ENCODE measurements around the gene SASS6. TPM values are rescaled to one million over a fixed set of nuclear protein-coding genes. Genes with fewer than 3 reads are reported as not detected.
A peak's percentile ranks its signal among the peaks of the same experiment; 100 is the strongest.

The SASS6 gene
- total and polyA plus RNA-seq, 9 of the 15 experiments (the other 6 are each of a cell fraction or from before 2014, with no cell fraction given), result 11.6 to 34.1 (median 18.0) TPM

GRCh38 chr1:100037927-100038659 lies 94.6 kb downstream of the SASS6 start (continued):
- TF ChIP-seq ZFP91 (CRISPR knock-in tag; IDR thresholded peaks at IDR 0.05) (0 out of 2 replicates have a peak, but pooled peaks have one; percentile 59), CREBBP (IDR thresholded peaks at IDR 0.05; ENCODE audit: low read depth, low read length) (no peak), POLR2B (IDR thresholded peaks at IDR 0.05; ENCODE audit: low read depth, partially characterized antibody) (peak; percentile 90), MAFG (tag; conservative IDR thresholded peaks at IDR 0.05) (no peak), ZNF354B (CRISPR knock-in tag; IDR thresholded peaks at IDR 0.05) (no peak), KAT8 (IDR thresholded peaks at IDR 0.05; ENCODE audit: low read depth) (no peak), MTA1 (IDR thresholded peaks at IDR 0.05; ENCODE audit: borderline replicate concordance) (peak; percentile 88), MITF (IDR thresholded peaks at IDR 0.05) (0 out of 2 replicates have a peak, but pooled peaks have one; percentile 70), NFE2L1 (tag; IDR thresholded peaks at IDR 0.05; ENCODE audit: borderline replicate concordance, low read depth) (no peak), ZFX (CRISPR knock-in tag; IDR thresholded peaks at IDR 0.05) (peak; percentile 85), TCF7 (IDR thresholded peaks at IDR 0.05; ENCODE audit: borderline replicate concordance) (no peak), RBBP5 (IDR thresholded peaks at IDR 0.05; ENCODE audit: borderline replicate concordance, insufficient read depth, low read length, poor library complexity, severe bottlenecking) (peak; percentile 98)
- TF ChIP-seq, protein P1, sequence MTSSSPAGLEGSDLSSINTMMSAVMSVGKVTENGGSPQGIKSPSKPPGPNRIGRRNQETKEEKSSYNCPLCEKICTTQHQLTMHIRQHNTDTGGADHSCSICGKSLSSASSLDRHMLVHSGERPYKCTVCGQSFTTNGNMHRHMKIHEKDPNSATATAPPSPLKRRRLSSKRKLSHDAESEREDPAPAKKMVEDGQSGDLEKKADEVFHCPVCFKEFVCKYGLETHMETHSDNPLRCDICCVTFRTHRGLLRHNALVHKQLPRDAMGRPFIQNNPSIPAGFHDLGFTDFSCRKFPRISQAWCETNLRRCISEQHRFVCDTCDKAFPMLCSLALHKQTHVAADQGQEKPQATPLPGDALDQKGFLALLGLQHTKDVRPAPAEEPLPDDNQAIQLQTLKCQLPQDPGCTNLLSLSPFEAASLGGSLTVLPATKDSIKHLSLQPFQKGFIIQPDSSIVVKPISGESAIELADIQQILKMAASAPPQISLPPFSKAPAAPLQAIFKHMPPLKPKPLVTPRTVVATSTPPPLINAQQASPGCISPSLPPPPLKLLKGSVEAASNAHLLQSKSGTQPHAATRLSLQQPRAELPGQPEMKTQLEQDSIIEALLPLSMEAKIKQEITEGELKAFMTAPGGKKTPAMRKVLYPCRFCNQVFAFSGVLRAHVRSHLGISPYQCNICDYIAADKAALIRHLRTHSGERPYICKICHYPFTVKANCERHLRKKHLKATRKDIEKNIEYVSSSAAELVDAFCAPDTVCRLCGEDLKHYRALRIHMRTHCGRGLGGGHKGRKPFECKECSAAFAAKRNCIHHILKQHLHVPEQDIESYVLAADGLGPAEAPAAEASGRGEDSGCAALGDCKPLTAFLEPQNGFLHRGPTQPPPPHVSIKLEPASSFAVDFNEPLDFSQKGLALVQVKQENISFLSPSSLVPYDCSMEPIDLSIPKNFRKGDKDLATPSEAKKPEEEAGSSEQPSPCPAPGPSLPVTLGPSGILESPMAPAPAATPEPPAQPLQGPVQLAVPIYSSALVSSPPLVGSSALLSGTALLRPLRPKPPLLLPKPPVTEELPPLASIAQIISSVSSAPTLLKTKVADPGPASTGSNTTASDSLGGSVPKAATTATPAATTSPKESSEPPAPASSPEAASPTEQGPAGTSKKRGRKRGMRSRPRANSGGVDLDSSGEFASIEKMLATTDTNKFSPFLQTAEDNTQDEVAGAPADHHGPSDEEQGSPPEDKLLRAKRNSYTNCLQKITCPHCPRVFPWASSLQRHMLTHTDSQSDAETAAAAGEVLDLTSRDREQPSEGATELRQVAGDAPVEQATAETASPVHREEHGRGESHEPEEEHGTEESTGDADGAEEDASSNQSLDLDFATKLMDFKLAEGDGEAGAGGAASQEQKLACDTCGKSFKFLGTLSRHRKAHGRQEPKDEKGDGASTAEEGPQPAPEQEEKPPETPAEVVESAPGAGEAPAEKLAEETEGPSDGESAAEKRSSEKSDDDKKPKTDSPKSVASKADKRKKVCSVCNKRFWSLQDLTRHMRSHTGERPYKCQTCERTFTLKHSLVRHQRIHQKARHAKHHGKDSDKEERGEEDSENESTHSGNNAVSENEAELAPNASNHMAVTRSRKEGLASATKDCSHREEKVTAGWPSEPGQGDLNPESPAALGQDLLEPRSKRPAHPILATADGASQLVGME (CRISPR knock-in tag; IDR thresholded peaks at IDR 0.05), result no peak
- TF ChIP-seq, protein P2, sequence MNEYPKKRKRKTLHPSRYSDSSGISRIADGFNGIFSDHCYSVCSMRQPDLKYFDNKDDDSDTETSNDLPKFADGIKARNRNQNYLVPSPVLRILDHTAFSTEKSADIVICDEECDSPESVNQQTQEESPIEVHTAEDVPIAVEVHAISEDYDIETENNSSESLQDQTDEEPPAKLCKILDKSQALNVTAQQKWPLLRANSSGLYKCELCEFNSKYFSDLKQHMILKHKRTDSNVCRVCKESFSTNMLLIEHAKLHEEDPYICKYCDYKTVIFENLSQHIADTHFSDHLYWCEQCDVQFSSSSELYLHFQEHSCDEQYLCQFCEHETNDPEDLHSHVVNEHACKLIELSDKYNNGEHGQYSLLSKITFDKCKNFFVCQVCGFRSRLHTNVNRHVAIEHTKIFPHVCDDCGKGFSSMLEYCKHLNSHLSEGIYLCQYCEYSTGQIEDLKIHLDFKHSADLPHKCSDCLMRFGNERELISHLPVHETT (CRISPR knock-in tag; conservative IDR thresholded peaks at IDR 0.05 in 1 of 2, IDR thresholded peaks at IDR 0.05 in 1 of 2), result no peak; a peak in 1 of 4 replicates

All from K562 (cell line).